T1000 (cell line): ENCODE results near the gene MTUS2.

Experiments
- DNase-seq: peaks from one replicate; lab custom pipeline; 2025; ENCODE audit warnings: mixed read lengths; lab: John Stamatoyannopoulos, UW

The MTUS2 gene

GRCh38 chr13:29108068-29108786 lies 288.1 kb downstream of the MTUS2 start:
- no peak for DNase-seq

GRCh38 chr13:29109987-29110386 lies 289.8 kb downstream of the MTUS2 start:
- DNase-seq, result no peak

- DNase-seq, result no peak
Measured at GRCh38 chr13:29111446-29111845, 291.3 kb downstream of the MTUS2 start.

GRCh38 chr13:29115842-29116241 lies 295.7 kb downstream of the MTUS2 start:
- no peak for DNase-seq

GRCh38 chr13:29117663-29118062 lies 297.5 kb downstream of the MTUS2 start:
- DNase-seq, result no peak

GRCh38 chr13:29118471-29118870 lies 298.3 kb downstream of the MTUS2 start:
- no peak for DNase-seq

GRCh38 chr13:29125191-29125933 lies 305.2 kb downstream of the MTUS2 start:
- no peak for DNase-seq

- DNase-seq, result no peak
Measured at GRCh38 chr13:29125934-29126424, 305.8 kb downstream of the MTUS2 start.

- no peak for DNase-seq
Measured at GRCh38 chr13:29129616-29130015, 309.5 kb downstream of the MTUS2 start.

GRCh38 chr13:29131159-29131558 lies 311.0 kb downstream of the MTUS2 start:
- no peak for DNase-seq

GRCh38 chr13:29131881-29132668 lies 311.9 kb downstream of the MTUS2 start:
- DNase-seq, result no peak

- DNase-seq, result no peak
Measured at GRCh38 chr13:29136341-29136740, 316.2 kb downstream of the MTUS2 start.

- no peak for DNase-seq
Measured at GRCh38 chr13:29137016-29137415, 316.9 kb downstream of the MTUS2 start.

- DNase-seq, result no peak
Measured at GRCh38 chr13:29137995-29138394, 317.9 kb downstream of the MTUS2 start.

- no peak for DNase-seq
Measured at GRCh38 chr13:29140277-29140676, 320.1 kb downstream of the MTUS2 start.

GRCh38 chr13:29143847-29144246 lies 323.7 kb downstream of the MTUS2 start:
- no peak for DNase-seq

GRCh38 chr13:29154390-29154789 lies 334.3 kb downstream of the MTUS2 start:
- no peak for DNase-seq

- DNase-seq, result no peak
Measured at GRCh38 chr13:29156136-29156535, 336.0 kb downstream of the MTUS2 start.

- DNase-seq, result no peak
Measured at GRCh38 chr13:29159871-29160270, 339.7 kb downstream of the MTUS2 start.

- DNase-seq, result no peak
Measured at GRCh38 chr13:29160862-29161261, 340.7 kb downstream of the MTUS2 start.

- no peak for DNase-seq
Measured at GRCh38 chr13:29161676-29162075, 341.5 kb downstream of the MTUS2 start.

- no peak for DNase-seq
Measured at GRCh38 chr13:29162638-29163235, 342.6 kb downstream of the MTUS2 start.
